A549 (cell line): ENCODE data around the gene MYADM.

Experiments used
- CTCF ChIP-seq: fragments of >200 bp; sonication (Bioruptor Twin); formaldehyde crosslinking; IDR thresholded peaks from 3 replicates; pipeline ENCODE4 v1.5.1; 2016
- EHF ChIP-seq: fragments of 250-450 bp; sonication (Bioruptor Pico); IDR thresholded peaks from 2 replicates; pipeline ENCODE4 v1.5.0; 2020; ENCODE audit warnings: mild to moderate bottlenecking
- KDM1A ChIP-seq: fragments of 200-600 bp; sonication (generic); IDR thresholded peaks from 2 replicates; pipeline ENCODE4 v1.6.1; 2016; ENCODE audit warnings: low read depth, mild to moderate bottlenecking
- MAX ChIP-seq: IDR thresholded peaks from 2 replicates; pipeline ENCODE4 v1.6.1; 2012
- MAZ ChIP-seq: fragments of 150-350 bp; IDR thresholded peaks from 2 replicates; pipeline ENCODE4 v1.6.1; 2014; ENCODE audit warnings: antibody characterized with exemption, low read depth, low read length, borderline replicate concordance
- POLR2AphosphoS2 ChIP-seq: conservative IDR thresholded peaks from 2 replicates; pipeline ENCODE4 v1.6.1; 2012; ENCODE audit warnings: low read length, improper control_type of control experiment, inconsistent platforms
- RAD21 ChIP-seq, 2 experiments: fragments of >200 bp in 1 of 2; sonication (Bioruptor Twin) in 1 of 2; formaldehyde crosslinking in 1 of 2; IDR thresholded peaks in 1 of 2; conservative IDR thresholded peaks in 1 of 2; 2 replicates in 1 of 2; 3 replicates in 1 of 2; pipeline ENCODE4 v1.6.1; 2012 to 2018; ENCODE audit warnings: inconsistent platforms in 1 of 2

GRCh38 chr19:53849237-53849676 lies 18.4 kb upstream of the MYADM start:
- TF ChIP-seq CTCF, result no peak
- no peak for TF ChIP-seq RAD21 (conservative IDR thresholded peaks at IDR 0.05 in 1 of 2, IDR thresholded peaks at IDR 0.05 in 1 of 2)
- no peak for TF ChIP-seq MAZ
- TF ChIP-seq KDM1A, result no peak
- no peak for TF ChIP-seq EHF (CRISPR knock-in tag)
- TF ChIP-seq MAX, result no peak
- TF ChIP-seq POLR2AphosphoS2, result no peak
